IPS DF 19.7 (cell line): Measurements from ENCODE around the gene CCDC167.

Experiments used
- DNase-seq: peaks from one replicate; pipeline ENCODE4 v3.0.0-alpha.2; 2013; ENCODE audit warnings: low read depth, low spot score

CCDC167 gene

DNA sequence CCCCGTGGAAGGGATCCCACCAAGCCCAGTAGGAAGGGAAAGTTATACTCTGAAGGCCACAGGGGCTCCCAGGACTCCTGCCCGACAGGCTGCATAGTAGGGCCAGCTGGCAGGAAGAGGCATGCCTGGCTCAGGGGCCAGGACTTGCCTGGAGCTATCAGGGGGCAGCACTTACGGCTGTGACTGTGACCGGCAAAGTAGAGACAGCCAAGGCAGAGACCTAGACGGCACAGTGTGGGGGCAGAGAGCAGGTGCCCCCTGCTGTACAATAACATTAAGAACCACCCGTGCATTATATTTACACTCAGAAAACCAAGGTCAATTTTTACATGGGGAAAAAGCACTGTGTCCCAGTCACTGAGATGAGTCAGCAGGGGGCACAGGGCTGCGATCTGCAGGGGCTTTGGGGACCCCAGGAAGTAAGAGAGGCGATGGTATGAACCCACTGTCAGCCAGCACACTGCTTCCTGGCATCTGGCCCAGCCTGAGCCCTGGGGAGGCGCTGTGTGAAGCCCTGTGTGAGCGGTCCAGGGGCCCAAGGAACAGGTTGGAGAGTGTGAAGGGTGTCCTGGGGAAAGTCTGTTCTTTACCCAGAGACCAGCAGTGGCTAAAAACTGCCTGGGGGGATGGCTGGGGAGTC, 9.9 kb downstream of the CCDC167 start:
- DNase-seq, result no peak

DNA sequence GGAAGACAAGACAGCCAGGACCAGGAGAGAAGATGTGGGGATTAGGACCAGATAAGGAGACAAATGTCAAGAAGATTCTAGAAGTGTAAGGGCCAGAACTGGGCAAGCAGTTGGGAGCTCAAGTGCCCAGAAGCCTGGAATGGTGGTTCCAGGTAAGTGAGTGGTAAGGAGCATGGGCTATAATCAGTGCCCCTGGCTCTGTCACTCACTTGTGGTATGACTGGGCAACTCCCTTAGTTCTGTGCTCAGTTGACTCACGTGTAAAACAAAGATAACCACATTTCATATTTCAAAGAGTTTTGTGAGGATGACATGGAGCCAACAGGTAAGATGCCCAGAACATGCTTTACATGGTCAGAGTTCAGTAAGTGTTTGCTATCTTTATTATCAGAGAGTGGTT, 11.2 kb downstream of the CCDC167 start:
- no peak for DNase-seq

DNA sequence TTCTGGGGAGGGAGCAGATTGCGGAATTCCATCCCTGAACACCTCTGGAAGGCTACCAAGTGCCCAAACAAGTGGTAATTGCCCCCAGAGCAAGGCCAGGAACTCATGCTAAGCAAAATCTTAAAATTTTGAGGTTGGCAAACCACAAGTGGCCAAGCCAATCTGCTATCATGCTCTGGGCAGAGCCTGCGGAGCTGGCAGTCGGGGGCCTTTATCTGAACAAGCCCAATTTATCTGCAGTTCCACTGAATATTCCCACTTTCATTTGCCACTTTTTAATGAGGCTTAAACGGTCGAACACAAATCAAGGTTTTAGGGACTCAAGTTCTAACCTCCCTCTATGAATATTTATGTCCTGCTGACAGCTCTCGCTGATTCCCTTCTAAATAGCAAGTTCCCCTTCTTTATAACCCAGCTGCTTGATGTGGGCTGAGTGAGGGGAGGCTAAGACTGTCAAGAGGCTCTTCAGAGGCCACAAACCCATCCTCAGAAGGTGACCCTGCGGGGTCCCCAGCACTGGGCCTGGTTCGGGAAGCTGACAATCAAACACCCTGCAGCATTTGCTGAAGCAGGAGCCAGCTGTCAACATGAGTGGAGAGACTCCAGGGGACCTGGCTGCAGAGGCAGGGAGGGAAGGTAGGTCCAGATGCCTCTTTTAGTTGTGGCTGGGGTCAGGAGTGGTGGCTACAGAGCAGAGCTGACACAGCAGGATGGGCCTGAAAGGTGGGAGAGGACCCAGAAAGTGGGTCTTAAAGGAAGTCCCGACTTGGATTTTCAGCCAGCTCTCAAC, 11.9 kb downstream of the CCDC167 start:
- no peak for DNase-seq

DNA sequence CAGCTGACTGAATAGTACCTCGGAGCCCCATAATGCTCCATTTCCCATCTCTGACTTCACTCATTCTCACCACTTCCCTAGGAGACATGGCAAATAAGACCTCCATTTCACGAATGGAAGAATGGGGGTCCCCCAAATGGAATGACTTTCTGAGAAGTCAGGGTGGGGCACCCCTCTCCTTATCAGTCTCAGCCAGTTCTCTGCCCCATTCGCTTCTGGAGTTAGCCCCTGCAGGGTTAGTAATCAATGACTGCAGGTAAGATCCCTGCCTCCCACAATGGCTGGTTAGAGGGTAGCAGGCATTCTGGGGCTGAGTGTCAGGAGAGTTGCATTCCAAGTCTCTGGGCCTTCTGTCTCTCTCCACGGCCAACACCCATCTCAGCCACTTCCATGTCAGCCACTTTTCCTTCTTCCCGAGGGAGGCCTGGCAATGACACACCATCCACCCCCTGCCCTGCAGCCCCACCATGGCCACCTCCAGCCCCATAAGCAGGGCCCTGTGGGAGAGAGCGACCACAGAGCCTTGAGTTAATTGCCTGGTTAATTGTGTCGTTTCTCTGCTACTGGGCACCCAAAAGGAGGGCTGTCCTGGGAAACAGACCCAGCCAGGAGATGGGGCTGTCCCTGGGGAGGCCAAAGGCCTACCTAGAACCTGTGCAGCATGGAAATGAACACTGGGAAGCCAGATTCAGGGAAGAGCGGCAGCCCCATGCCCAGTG, 13.4 kb downstream of the CCDC167 start:
- DNase-seq, result no peak

DNA sequence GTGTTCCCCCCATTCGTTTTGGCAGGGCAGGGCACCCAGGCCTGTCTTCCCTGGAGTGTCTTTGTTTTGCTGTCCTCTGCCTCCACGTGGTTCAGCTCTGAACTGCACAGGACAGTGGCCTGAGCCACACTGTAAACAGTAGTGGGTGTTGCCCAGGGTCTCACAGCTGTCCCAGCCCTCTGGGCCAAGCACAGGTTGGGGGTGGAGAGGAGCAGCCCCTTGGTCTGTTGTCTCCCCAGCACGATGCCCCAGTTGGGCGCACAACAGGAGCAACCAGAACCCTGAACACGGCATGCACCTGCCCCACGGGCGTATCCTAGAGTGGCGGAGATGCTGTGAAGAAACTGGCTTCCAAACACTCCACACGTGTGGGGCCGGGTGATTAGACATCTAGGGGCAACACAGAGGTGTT, 14.4 kb downstream of the CCDC167 start:
- no peak for DNase-seq

DNA sequence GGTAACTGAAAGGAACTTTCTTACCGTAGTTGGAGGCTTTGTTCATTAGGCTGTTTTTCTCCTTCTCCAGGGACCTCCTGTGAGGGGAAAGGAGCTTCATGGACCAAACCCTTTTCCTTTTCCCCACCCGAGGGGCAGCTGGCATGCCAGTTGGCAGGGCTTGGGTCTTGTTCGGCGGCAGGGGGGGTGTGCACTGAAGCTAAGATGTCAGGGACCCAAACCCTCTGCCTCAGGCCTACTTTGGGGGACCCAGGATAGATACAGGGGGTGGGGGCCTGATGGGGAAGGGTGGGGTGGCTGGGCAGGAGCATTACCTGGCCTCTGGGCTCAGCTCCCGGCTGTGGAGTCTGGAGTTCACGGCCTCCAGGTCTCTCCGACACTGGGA, 14.9 kb downstream of the CCDC167 start:
- DNase-seq, result no peak

DNA sequence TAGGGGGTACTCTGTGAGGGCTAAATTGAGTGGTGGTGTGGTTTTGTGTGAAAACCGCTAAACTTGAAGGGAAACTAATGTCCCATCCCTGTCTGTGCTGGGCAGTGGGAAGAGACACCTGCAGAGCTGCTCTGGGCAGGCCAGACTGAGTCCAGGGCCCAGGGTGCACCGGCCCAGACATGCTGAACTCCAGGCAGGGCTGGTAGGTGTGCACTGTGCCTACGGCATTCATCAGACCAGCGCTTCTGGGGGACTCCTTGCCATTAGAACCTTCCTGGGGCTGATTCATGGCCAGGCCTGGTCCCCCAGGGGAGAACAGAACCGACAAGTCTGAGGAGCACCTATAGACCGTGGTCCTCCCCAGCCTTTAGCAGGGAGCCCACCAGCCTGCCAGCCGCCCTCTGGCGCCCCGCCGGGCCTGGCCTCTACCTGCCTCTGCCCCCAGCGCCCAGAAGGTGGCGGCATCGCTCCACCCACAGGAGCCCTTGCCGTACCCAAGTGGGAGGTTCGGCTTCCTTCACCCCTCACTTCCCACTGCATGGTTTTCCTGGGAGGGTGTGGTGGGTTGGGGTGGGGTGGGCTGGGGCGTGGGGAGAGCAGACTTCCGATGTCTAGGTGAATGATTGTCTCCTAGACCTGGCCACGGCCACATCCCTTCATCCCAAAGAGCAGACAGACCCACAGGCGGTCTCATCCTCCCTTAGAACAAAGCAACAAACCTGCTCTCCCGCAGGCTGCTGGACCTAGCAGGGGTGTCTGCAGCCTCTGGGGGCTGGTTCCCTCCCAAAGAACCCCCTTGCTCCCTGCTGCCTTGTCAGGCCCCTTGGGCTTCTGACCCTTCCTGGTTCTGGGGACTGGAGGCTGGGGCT, 15.5 kb downstream of the CCDC167 start:
- peak; percentile 20 for DNase-seq

DNA sequence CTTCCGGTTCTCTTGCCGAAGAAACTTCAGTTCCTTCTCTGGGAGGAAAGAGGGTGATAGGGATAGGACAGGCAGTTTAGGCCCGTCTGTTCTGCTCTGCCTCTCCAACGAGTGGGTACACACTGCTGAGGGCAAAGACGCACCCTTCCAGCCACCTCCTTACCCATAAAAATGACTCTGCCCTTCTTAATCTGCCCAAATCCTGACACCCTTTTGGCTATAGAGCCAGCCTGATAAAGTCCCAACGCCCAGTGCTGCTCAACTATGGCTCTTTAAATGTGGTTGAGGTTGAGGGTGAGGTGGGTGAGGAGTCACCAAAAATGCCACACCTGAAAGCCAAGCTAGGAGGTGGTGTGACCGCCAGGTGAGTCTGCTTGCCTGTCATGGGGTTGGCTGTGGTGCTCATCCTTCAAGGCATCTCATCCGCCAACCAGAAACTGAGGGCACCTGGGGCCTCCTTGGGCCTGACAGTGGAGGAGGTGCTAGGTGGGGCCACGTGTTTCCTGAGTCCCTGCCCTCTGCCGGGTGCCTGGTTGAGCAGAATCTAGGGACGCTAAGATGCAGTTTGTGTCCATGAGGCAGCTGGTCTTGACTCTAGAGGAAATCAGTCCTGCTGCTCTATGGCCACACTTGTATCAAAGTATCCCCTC, 16.3 kb downstream of the CCDC167 start:
- no peak for DNase-seq

DNA sequence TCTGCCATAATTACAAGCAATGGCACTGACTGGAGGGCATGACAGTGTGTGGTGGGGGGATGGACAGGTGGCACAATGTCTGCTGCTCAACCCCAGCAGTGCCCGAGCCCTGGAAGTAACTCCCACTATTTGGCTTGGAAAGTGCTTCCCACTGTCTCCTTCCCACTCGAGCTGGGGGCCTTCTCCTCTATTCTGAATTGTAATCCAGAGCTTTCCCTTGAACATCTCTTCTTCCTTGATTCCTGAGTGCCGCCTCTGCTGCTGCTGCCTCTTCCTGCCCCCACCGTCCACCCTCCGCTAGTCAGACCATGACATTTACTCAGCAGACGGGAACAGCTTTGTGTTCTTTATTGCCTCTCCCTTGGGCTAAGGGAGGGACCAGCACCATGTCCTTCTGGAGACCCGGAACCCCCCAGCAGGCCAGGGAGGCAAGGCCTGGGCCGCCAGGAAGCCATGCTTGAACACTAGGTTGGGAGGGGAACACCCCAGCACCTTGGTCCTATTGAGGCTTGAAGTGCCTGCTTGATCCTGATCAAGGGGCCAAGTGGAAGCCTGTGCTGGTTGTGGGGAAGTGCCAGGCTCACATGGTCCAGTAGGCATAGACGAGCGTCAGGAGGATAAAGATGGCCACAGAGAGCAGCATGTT, 17.0 kb downstream of the CCDC167 start:
- no peak for DNase-seq

DNA sequence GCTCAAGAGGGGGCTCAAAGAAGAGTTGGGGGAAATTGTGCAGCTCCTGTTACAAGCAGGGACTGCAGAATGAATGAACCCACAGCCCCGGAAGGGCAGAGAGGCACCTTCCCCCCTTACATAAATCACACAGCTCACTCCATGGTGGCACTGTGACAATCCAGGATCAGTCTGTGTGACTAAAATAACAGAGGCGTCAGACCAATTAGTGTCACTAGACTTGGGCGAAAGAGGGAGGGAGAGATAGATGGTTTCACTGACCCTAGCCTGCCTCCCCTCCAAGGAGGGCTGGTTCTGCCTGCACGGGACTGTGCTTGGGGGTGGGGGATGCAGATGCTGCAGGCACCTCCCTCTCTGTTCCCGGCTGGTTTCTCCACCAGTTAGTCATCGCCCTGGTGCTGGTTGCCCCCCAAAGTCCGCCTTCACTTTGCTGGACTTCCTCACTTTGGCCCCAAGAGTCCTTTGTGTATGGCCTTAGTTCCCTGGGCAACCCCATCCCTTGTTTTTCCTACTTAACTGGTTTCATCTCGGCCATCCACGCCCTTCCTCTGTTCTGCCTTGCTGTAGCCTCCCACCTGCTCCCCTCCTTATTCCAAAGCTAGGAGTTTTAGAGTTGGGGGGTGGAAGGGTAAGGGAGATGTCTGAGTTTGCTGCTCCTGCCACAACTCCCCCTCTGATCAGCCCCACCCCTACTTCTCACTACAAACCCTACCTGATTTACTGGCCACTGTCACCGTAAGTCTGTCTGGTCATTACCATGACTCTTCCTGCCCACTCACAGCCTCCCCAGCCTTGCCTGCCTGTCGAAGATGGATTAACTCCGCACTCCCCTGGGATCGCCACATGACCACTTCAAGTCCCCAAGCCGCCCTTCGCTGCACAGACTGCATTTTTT, 17.7 kb downstream of the CCDC167 start:
- DNase-seq, result no peak

DNA sequence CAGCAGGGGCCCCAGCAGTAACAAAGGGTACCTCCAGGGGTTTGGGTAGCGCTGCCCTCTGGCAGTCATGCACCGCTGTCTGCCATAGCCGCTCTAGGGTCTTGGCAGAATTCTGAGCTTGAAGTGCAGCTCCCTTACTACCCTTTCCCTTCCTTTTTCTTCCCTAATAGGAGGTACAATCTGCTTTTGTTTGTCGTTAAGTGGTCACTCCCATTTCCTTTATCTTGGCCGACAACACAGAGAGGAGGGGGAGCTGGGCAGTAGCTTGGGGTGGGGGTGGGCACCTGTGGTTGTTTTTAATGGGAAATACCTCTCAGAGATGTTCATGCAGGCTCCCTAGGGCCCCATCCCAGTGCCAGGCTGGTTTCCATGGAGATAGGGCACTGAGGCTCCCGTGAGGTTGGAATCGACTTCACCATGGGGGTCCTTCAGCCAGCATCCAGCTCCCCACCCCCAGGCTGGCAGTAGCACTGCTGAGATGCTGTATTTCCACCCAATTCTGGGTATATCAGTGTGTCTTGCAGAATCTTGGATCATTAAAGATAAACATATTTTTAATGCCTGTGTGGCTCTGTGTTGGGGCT, 18.6 kb downstream of the CCDC167 start:
- no peak for DNase-seq

DNA sequence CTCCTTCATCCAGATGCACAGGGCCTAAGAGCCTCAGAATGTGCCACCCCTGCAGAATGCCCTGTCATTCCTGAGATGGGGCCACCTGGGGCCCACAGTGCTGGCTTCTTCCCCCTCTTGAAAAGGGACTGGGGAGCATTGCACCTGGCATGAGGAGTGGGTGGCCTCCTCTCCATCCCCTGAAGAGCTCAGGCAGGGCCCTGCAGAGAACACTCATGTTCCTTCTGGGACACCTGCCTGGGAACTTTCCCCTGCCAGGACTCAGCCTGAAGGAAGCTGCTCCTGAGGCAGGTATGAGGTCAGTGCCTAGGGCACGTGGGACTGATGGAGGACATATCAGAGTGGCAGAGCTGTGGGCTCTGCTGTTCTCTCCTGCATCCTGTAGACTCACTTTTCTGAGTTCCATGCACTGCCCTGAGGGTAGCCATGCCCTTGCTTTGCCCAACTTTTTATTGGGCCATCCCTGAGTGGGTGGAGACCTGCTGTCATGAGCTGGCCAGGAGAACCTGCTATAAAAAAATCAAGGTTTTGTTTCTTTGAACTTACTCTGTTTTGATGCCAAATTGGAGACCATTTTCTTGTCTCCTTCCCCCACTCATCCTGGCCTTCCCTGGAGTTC, 19.5 kb downstream of the CCDC167 start:
- no peak for DNase-seq

DNA sequence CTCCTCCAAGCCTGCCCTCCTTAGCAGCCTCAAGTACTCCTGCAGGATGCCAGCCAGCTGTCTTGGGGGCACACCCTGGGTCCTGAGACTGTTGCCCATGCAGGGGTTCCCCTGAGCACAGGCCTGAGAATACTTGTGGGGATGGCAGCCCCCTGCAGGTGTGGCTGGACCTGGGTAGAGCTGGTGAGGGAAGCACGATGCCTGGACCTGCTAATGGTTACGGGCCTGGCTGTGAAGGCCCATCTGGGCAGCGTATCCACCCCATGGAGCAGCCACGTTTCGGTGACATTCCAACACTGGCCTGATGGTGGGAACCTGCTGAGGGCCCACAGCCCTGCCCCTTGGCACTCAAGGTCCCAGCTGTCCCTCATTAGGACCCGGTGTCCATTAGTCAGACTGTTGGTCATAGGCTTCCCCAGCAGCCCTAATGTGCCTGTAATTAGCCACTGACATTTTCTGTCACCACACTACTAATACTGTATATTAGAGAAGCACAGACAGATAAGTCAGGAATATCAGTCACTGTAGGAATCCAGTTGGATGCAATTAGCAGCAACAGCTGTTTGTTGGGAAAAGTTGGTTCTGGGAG, 20.3 kb downstream of the CCDC167 start:
- no peak for DNase-seq

DNA sequence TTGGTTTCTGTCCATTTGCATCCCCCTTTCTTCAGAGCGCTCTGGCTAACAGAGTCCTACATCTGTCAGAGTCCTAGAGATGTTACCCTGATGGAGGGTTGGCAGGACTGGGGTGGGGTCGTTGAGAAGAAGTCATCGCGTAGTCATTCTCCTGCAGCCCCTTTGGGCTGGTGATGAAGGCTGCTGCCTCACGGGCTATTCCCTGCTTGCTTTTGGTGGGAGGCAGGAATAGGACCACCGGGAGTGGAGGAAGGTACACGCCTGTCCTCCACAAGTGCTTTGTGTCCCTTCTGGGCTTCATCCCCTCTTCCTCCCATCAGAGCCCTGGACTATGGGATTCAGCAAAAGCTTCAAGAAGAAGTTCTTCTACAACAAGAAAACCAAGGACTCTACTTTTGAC, 20.9 kb downstream of the CCDC167 start:
- DNase-seq, result no peak

DNA sequence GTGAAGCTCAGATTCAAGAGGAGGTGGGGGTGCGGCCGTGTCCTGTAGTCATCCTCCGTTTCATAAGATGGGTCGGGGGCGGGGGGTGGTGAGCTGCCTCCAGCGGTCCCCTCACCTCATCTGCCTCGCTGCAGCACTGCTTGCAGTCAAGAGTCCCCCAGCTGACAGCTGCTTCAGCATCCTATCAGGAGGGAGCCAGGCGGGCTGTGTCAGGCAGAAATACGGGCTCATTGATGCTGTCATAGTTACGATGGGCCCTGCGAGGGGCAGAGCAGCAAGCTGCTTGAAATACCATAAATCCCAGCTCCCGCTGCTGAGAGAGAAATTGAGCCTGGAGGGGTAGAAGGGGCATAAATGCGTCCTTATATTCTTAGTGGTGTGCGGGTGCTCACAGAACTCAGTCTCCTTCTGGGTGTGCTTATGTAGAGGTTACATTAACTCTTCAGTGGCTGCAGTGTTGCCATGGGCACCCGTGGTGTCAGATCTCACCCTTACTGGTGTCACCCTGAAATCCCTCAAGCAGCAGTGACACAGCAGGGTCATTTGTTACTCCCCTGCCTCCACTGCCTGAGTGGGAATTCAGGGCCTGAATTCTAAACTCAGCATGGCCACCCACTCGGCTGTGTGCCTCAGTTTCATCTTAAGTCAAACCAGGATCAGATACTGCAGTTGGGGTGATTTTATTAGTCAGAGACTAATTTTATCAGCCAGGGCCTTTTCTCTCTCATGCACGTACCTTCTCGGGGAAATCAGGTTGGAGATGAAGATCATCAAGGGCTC, 21.8 kb downstream of the CCDC167 start:
- DNase-seq, result no peak

DNA sequence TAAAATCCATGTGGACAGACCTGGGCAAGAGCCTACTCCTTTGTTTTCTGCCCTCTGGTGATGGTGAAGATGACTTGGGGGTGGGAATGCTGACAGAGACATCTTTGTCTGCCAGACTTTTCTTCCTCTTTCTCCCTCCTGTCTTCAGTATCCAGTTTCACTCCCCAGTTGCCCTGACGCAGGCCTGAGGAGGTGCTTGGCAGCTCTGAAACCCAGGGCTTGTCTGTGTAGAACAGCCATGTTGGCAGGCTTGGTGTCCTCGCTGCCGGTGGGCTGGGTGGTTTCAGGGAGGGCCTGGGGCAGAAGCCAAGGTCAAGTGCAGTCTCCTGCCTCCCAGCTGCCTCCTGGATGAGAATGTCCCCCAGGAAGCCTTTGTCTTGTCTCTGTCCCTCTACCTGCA, 22.5 kb downstream of the CCDC167 start:
- DNase-seq, result no peak

DNA sequence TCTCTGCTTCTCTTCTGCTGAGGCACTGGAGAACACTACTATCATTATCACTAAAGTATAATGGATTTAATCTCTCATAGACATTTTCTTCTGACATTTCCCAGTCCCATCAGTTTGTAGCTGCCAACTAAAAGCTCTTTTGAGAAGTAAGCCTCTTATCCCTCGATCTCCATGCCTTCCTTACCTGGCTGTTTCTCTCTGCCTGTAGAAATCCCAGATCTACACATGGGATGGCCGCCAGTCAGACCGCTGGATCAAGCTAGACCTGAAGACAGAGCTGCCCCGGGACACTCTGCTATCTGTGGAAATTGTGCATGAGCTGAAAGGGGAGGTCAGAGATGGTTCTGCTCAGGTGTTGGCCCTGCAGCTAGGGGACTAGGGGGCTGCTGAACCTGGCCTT, 25.4 kb downstream of the CCDC167 start:
- DNase-seq, result no peak
